Gastrocnemius medialis (tissue), 4 donors: Measurements from ENCODE around the gene ZCCHC14. TPM values are rescaled to one million over a fixed set of nuclear protein-coding genes. Genes with fewer than 3 reads are reported as not detected.

ENCODE experiments used
- ATAC-seq, 2 donors: fragments of 150-250 bp; one replicate each; pipeline ENCODE4 v1.9.1; 2016
- DNase-seq, 2 donors: peaks; one replicate each; pipeline ENCODE4 v3.0.0-alpha.2; 2019
- H3K27ac ChIP-seq, 4 donors: fragments of 200-600 bp; sonication (generic); 1 replicate in 1 of 4; 2 replicates in 3 of 4; pipeline ENCODE4 v1.5.1; 2016 to 2018; ENCODE audit warnings: mild to moderate bottlenecking in 2 of 4, moderate library complexity in 1 of 4
- H3K27me3 ChIP-seq, 3 donors: fragments of 200-600 bp; sonication (generic) in 2 of 3; 1 replicate in 1 of 3; 2 replicates in 2 of 3; pipeline versions ENCODE4 v1.5.1 to v1.6.0; 2016 to 2019; ENCODE audit warnings: mild to moderate bottlenecking in 1 of 3, moderate library complexity in 1 of 3
- H3K36me3 ChIP-seq, 2 donors: fragments of 200-600 bp; sonication (generic) in 1 of 2; one replicate each; pipeline ENCODE4 v1.5.1; 2017 to 2018
- H3K4me1 ChIP-seq, 2 donors: fragments of 200-600 bp; sonication (generic) in 1 of 2; one replicate each; pipeline ENCODE4 v1.5.1; 2016 to 2017; ENCODE audit warnings: mild to moderate bottlenecking in 2 of 2
- H3K4me3 ChIP-seq, 4 donors: fragments of 200-600 bp; sonication (generic) in 3 of 4; 1 replicate in 1 of 4; 2 replicates in 3 of 4; pipeline ENCODE4 v1.5.1; 2016 to 2019; ENCODE audit warnings: mild to moderate bottlenecking in 2 of 4
- H3K9me3 ChIP-seq, 3 donors: fragments of 200-600 bp; sonication (generic) in 2 of 3; 1 replicate in 1 of 3; 2 replicates in 2 of 3; pipeline ENCODE4 v1.5.1; 2016 to 2019
- CTCF ChIP-seq, 5 experiments: fragments of 450-650 bp in 3 of 5; fragments of 200-600 bp in 2 of 5; sonication (generic) in 2 of 5; IDR thresholded peaks in 4 of 5; conservative IDR thresholded peaks in 1 of 5; 1 replicate in 4 of 5; 2 replicates in 1 of 5; pipeline ENCODE4 v1.5.1; 2016 to 2019; ENCODE audit warnings: antibody characterized with exemption in 5 of 5, mild to moderate bottlenecking in 3 of 5, moderate library complexity in 3 of 5
- POLR2A ChIP-seq, 2 donors: fragments of 450-650 bp; IDR thresholded peaks; one replicate each; pipeline ENCODE4 v1.6.1; 2017; ENCODE audit warnings: antibody characterized with exemption in 2 of 2, mild to moderate bottlenecking in 2 of 2, moderate library complexity in 2 of 2
- in situ Hi-C, 4 donors: fragments of 200-750 bp; cut with MboI; loops; one replicate each; pipeline versions ENCODE4 v1.15.0 to v1.8.0; 2017; ENCODE audit warnings: low sequenced_read_pairs in 4 of 4
- intact Hi-C: fragments of 100-400 bp; cut with DNase I; formaldehyde crosslinking; loops from one replicate; pipeline ENCODE4 v1.15.1; 2023; ENCODE audit warnings: low total_unique reads
- total RNA-seq, 4 donors: library from RNA; depleted of rRNA; stranded (reverse); fragments of >200 nt; gene quantifications; one replicate each; pipeline versions ENCODE4 v1.1.0 to v1.2.3, GENCODE V29; 2016

The ZCCHC14 gene
- total RNA-seq, 4 donors from 2014 or later: 8.9 to 10.7 (median 9.3) TPM

GRCh38 chr16:87453326-87453725, 39.5 kb downstream of the ZCCHC14 start:
- Histone ChIP-seq H3K36me3 (peaks cover 0 to 11% of the 10 kb centered on the region in 2 donors), H3K4me1 (peaks cover 8 to 12% of the 10 kb centered on the region in 2 donors), H3K27me3 (no peaks in the 10 kb centered on the region), H3K4me3 (no peak overlapping the region), H3K27ac (no peak overlapping the region), H3K9me3 (no peaks in the 10 kb centered on the region)
- in situ Hi-C loops (no loop called here), intact Hi-C loops (no loop called here)
- TF ChIP-seq POLR2A (IDR thresholded peaks at IDR 0.05) (no peak), CTCF (IDR thresholded peaks at IDR 0.05 in 4 of 5, conservative IDR thresholded peaks at IDR 0.05 in 1 of 5) (no peak)
- no peak for ATAC-seq
- no peak for DNase-seq

- ATAC-seq: peak in 1 of 2 donors; percentile 26
Observed at GRCh38 chr16:87451563-87452210, 41.1 kb downstream of the ZCCHC14 start.

GRCh38 chr16:87448866-87449265, 44.0 kb downstream of the ZCCHC14 start:
- Histone ChIP-seq H3K9me3 (no peaks in the 10 kb centered on the region), H3K4me3 (no peak overlapping the region), H3K4me1 (peaks cover 0 to 5% of the 10 kb centered on the region in 2 donors), H3K27ac (no peak overlapping the region), H3K36me3 (peaks cover 0 to 22% of the 10 kb centered on the region in 2 donors), H3K27me3 (no peaks in the 10 kb centered on the region)
- intact Hi-C loops: no loop called here
- no peak for DNase-seq
- TF ChIP-seq CTCF (IDR thresholded peaks at IDR 0.05 in 4 of 5, conservative IDR thresholded peaks at IDR 0.05 in 1 of 5): no peak
- TF ChIP-seq POLR2A (IDR thresholded peaks at IDR 0.05): no peak
- in situ Hi-C loops: no loop called here
- ATAC-seq: no peak

More at GRCh38 chr16:87451563-87452210, 41.1 kb downstream of the ZCCHC14 start:
- no peaks in the 10 kb centered on the region for H3K27me3 ChIP-seq
- DNase-seq: no peak
- H3K4me1 ChIP-seq: peaks cover 0 to 5% of the 10 kb centered on the region in 2 donors
- in situ Hi-C loops: no loop called here
- no peaks in the 10 kb centered on the region for H3K9me3 ChIP-seq
- H3K36me3 ChIP-seq: peaks cover 0 to 22% of the 10 kb centered on the region in 2 donors
- no peak overlapping the region for H3K4me3 ChIP-seq
- intact Hi-C loops: no loop called here
- no peak for TF ChIP-seq CTCF (IDR thresholded peaks at IDR 0.05 in 4 of 5, conservative IDR thresholded peaks at IDR 0.05 in 1 of 5)
- TF ChIP-seq POLR2A (IDR thresholded peaks at IDR 0.05): no peak
- H3K27ac ChIP-seq: no peak overlapping the region

GRCh38 chr16:87447323-87447722, 45.5 kb downstream of the ZCCHC14 start:
- DNase-seq: no peak
- TF ChIP-seq POLR2A (IDR thresholded peaks at IDR 0.05): no peak
- no peak for TF ChIP-seq CTCF (IDR thresholded peaks at IDR 0.05 in 4 of 5, conservative IDR thresholded peaks at IDR 0.05 in 1 of 5)
- Histone ChIP-seq H3K9me3 (no peaks in the 10 kb centered on the region), H3K36me3 (peaks cover 0 to 22% of the 10 kb centered on the region in 2 donors), H3K27ac (no peak overlapping the region), H3K27me3 (no peaks in the 10 kb centered on the region), H3K4me1 (peaks cover 11 to 13% of the 10 kb centered on the region in 2 donors), H3K4me3 (no peak overlapping the region)
- intact Hi-C loops: no loop called here
- no peak for ATAC-seq
- in situ Hi-C loops: no loop called here
